ENCODE measurements around the gene KIAA0586. TPM values are rescaled to one million over a fixed set of nuclear protein-coding genes. Genes with fewer than 3 reads are reported as not detected.

The KIAA0586 gene
- total RNA-seq: 8.9 and 14.9 TPM in 2 replicates

DNA sequence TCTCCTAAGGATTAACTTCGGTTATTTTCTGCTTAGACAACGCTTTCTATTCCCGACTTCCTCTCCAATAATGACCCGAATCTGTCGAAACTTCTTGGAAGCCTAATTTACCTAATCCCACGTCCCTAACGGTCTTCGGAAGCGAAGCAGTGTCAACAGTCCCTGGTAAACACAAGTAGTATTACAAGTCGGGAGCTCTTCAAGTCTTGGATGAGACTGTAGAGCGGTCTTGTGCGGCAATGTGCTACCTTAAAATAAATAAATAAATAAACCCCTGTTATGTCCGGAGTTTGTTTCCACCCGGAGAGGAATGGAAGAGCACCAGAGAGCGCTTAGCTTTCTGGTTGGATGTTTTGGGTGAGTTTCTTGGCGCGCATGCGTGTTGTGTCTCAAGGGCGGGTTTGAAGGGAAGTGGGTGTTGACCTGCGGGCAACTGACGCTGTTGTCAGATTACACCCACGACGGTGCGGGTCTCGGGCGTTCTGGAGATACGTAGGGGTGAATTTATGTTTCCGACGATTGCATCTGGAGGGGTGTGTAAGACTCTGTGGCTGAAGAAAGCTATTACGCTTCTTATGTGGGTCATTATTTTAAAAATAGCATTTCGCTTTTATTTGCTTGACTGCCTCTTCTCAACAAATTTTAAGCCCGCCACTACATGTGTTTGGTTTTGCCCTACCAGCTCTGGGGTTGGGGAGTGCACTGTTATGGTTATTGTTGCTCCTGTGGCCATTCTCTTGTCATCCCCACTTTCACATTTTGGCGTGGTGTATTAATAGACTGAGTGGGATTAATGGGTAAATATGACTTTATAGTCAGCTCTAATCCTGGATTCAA is at the start of gene KIAA0586, which contains the start of gene TIMM9:
KIAA0586 (plus strand) TSS at position 439 of the 837 bp plus-strand sequence. CDS start 546 bp downstream, outside the sequence.
TIMM9 (minus strand) TSS at position 251 of the 837 bp plus-strand sequence. CDS start 15,586 bp downstream, outside the sequence.

DNA sequence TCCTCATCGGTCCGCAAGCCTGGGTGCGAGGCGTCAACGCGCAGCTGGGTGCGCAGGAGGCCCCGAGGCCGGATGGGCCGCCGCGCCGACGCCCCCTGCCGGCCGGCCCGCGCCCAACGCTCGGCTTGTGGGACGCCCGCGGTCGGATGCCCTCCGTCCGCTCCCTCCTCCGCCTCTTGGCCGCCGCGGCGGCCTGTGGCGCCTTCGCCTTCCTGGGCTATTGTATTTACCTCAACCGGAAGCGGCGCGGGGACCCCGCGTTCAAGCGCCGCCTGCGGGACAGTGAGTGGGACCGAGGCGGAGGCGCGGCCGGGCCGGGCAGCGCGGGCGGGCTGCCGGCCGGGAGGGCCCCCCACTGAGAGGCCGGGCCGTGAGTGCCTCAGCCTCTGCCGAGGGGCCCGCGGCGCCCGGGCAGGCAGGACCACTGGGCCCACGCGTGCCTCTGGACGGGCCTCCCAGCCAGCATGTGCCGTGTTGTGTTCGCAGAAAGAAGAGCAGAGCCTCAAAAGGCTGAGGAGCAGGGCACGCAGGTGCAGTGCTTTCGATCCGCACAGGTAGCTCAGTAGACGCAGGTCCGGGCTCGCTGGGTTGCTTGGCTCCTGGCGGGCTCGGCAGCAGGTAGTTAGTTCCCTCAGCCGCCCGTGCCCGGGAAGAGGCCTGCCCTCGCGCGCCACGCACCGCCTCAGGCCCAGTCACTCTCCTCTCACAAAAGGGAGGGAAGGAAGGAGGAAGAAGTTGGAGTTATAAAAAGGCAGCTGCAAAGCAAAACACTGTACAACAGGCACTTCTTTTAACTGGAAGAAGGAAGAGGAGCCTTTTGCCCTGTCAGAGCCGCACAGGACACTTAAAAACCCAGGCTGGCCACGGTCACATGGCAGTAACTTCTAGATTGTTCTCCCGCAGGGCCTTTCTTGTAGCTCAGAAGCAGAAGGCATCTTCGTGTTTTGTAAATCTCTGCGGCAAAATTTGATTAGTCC is 31.4 kb upstream of the KIAA0586 start, which contains the start of gene TOMM20L:
TOMM20L (plus strand) TSS at position 119 of the 977 bp plus-strand sequence; CDS start at position 147, 28 bp downstream.

Other genes starting within 250 kb of the KIAA0586 start
- 29.2 and 35.7 TPM in 2 replicates for gene ACTR10, start 227.6 kb upstream of the KIAA0586 start, total RNA-seq
- 75.7 and 99.0 TPM in 2 replicates for gene PSMA3, start 182.9 kb upstream of the KIAA0586 start, total RNA-seq
- gene ARID4A, start 129.2 kb upstream of the KIAA0586 start, total RNA-seq: 4.3 and 5.5 TPM in 2 replicates
- gene TOMM20L, start 31.8 kb upstream of the KIAA0586 start, total RNA-seq: not detected in 2 replicates
- 24.6 and 27.9 TPM in 2 replicates for gene TIMM9, start 188 bp upstream of the KIAA0586 start, total RNA-seq
- 1.9 TPM in 1 of 2 replicates, not detected in the other for gene DACT1, start 210.2 kb downstream of the KIAA0586 start, total RNA-seq